ENCODE data around the gene RPL18. TPM values are rescaled to one million over a fixed set of nuclear protein-coding genes. Genes with fewer than 3 reads are reported as not detected.

RPL18 gene
- total and polyA plus RNA-seq, 4 donors, result 276 to 830 (median 586) TPM

GRCh38 chr19:48635263-48635965 is 16.4 kb upstream of the RPL18 start:
- under 1% methylated on average over 67 of the region's 67 CpGs for WGBS
- Histone ChIP-seq H3K9ac (ENCODE audit: low read depth in 1 of 2, low read length in 2 of 2) (peak overlapping the region; percentile 54 to 81), H3K4me3 (ENCODE audit: low read depth in 1 of 3, low read length in 3 of 3) (peak overlapping the region; percentile 59 to 86 (median 75)), H3K36me3 (ENCODE audit: control insufficient read depth in 4 of 4, insufficient read depth in 3 of 4, low read depth in 1 of 4, low read length in 3 of 4) (peaks cover 0 to 7% (median 1%) of the 10 kb centered on the region in 4 donors), H3K4me1 (ENCODE audit: control insufficient read depth in 4 of 4, insufficient read depth in 4 of 4, low read length in 3 of 4) (peaks cover 14 to 62% (median 38%) of the 10 kb centered on the region in 4 donors), H3K9me3 (ENCODE audit: control insufficient read depth in 4 of 4, low read length in 3 of 4) (no peaks in the 10 kb centered on the region), H3K27ac (ENCODE audit: low read depth in 1 of 2, low read length in 2 of 2) (peak overlapping the region; percentile 98 to 99), H3K27me3 (ENCODE audit: control insufficient read depth in 4 of 4, insufficient read depth in 4 of 4, low read length in 3 of 4) (no peaks in the 10 kb centered on the region)
- peak; percentile 82 for DNase-seq (ENCODE audit: low spot score)
- TF ChIP-seq GABPA (IDR thresholded peaks at IDR 0.05 in 1 of 2, conservative IDR thresholded peaks at IDR 0.05 in 1 of 2) (no peak), RXRA (IDR thresholded peaks at IDR 0.05) (no peak), HNF4A (conservative IDR thresholded peaks at IDR 0.05) (no peak), JUND (IDR thresholded peaks at IDR 0.05) (no peak), ATF3 (IDR thresholded peaks at IDR 0.05) (no peak), FOXA2 (IDR thresholded peaks at IDR 0.05) (no peak), RAD21 (IDR thresholded peaks at IDR 0.05) (no peak), FOXA1 (IDR thresholded peaks at IDR 0.05) (no peak), HNF4G (IDR thresholded peaks at IDR 0.05) (no peak), NR2F2 (IDR thresholded peaks at IDR 0.05) (no peak), YY1 (IDR thresholded peaks at IDR 0.05) (no peak), TAF1 (conservative IDR thresholded peaks at IDR 0.05) (no peak), SP1 (IDR thresholded peaks at IDR 0.05) (no peak)
- TF ChIP-seq, protein P1, sequence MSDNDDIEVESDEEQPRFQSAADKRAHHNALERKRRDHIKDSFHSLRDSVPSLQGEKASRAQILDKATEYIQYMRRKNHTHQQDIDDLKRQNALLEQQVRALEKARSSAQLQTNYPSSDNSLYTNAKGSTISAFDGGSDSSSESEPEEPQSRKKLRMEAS (IDR thresholded peaks at IDR 0.05), result no peak
- TF ChIP-seq, protein P2, sequence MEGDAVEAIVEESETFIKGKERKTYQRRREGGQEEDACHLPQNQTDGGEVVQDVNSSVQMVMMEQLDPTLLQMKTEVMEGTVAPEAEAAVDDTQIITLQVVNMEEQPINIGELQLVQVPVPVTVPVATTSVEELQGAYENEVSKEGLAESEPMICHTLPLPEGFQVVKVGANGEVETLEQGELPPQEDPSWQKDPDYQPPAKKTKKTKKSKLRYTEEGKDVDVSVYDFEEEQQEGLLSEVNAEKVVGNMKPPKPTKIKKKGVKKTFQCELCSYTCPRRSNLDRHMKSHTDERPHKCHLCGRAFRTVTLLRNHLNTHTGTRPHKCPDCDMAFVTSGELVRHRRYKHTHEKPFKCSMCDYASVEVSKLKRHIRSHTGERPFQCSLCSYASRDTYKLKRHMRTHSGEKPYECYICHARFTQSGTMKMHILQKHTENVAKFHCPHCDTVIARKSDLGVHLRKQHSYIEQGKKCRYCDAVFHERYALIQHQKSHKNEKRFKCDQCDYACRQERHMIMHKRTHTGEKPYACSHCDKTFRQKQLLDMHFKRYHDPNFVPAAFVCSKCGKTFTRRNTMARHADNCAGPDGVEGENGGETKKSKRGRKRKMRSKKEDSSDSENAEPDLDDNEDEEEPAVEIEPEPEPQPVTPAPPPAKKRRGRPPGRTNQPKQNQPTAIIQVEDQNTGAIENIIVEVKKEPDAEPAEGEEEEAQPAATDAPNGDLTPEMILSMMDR (IDR thresholded peaks at IDR 0.05; ENCODE audit: low read depth, low read length, missing input control), result no peak
- TF ChIP-seq, protein P3, sequence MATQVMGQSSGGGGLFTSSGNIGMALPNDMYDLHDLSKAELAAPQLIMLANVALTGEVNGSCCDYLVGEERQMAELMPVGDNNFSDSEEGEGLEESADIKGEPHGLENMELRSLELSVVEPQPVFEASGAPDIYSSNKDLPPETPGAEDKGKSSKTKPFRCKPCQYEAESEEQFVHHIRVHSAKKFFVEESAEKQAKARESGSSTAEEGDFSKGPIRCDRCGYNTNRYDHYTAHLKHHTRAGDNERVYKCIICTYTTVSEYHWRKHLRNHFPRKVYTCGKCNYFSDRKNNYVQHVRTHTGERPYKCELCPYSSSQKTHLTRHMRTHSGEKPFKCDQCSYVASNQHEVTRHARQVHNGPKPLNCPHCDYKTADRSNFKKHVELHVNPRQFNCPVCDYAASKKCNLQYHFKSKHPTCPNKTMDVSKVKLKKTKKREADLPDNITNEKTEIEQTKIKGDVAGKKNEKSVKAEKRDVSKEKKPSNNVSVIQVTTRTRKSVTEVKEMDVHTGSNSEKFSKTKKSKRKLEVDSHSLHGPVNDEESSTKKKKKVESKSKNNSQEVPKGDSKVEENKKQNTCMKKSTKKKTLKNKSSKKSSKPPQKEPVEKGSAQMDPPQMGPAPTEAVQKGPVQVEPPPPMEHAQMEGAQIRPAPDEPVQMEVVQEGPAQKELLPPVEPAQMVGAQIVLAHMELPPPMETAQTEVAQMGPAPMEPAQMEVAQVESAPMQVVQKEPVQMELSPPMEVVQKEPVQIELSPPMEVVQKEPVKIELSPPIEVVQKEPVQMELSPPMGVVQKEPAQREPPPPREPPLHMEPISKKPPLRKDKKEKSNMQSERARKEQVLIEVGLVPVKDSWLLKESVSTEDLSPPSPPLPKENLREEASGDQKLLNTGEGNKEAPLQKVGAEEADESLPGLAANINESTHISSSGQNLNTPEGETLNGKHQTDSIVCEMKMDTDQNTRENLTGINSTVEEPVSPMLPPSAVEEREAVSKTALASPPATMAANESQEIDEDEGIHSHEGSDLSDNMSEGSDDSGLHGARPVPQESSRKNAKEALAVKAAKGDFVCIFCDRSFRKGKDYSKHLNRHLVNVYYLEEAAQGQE (IDR thresholded peaks at IDR 0.05), result no peak
- TF ChIP-seq, protein P4, sequence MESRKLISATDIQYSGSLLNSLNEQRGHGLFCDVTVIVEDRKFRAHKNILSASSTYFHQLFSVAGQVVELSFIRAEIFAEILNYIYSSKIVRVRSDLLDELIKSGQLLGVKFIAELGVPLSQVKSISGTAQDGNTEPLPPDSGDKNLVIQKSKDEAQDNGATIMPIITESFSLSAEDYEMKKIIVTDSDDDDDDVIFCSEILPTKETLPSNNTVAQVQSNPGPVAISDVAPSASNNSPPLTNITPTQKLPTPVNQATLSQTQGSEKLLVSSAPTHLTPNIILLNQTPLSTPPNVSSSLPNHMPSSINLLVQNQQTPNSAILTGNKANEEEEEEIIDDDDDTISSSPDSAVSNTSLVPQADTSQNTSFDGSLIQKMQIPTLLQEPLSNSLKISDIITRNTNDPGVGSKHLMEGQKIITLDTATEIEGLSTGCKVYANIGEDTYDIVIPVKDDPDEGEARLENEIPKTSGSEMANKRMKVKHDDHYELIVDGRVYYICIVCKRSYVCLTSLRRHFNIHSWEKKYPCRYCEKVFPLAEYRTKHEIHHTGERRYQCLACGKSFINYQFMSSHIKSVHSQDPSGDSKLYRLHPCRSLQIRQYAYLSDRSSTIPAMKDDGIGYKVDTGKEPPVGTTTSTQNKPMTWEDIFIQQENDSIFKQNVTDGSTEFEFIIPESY (IDR thresholded peaks at IDR 0.05), result no peak
